ENCODE measurements around the gene PDE11A.

PDE11A gene

DNA sequence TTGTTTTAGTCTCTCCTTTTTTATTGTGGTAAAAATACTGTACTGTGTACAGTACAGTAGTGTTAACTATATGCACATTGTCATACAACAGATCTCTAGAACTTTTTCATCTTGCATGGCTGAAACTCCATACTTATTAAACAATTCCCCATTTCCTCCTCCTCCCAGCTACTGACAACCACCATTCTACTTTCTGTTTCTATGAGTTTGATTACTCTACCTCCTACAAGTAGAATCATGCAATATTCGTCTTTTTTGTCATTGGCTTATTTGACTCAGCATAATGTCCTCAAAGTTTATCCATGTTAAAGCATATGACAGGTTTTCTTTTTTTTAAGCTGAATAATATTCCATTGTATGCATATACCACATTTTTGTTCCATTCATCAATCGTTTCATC, 341.8 kb downstream of the PDE11A start:
- in situ Hi-C loops (cut with MboI; ENCODE audit: low sequenced_read_pairs), result no loop called here

DNA sequence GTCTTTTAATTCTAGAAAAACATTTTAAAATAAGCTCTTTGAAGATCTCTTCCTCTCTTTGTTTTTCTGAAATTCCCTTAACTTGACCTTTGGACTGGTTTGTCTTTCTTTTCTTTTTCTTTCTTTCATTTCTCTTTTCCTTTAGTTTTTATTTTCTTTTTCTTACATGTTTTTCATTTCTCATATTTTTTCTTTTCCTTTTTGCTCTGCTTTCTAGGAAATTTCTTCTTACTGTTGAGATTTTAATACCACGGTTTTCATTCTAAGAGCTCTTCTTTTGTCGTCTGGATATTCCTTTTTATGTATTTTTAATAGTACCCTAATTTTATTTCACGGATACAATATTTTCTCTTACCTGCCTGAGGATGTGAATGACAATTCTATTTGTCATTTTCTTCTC, 342.2 kb downstream of the PDE11A start:
- in situ Hi-C loops (cut with MboI; ENCODE audit: low sequenced_read_pairs), result no loop called here

- in situ Hi-C loops (cut with MboI; ENCODE audit: low sequenced_read_pairs), result no loop called here
Observed at GRCh38 chr2:177728920-177729319, 343.7 kb downstream of the PDE11A start.

DNA sequence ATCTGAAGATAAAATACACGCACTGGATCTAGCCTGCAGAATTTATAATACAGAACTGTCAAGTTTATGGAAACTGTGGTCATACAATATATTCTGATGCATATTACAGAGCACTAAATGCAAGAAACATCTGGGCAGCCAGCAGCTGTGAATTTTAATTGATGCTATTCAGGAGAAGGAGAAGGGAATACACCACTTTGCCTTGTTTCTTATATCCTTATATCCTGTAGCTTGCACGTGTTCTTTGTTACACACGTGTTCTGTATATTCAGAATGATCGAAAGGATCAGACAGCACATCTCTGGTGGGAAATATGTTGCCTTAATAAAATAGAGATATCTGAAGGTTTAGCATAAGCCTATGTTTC, 344.2 kb downstream of the PDE11A start:
- in situ Hi-C loops (cut with MboI; ENCODE audit: low sequenced_read_pairs), result no loop called here

DNA sequence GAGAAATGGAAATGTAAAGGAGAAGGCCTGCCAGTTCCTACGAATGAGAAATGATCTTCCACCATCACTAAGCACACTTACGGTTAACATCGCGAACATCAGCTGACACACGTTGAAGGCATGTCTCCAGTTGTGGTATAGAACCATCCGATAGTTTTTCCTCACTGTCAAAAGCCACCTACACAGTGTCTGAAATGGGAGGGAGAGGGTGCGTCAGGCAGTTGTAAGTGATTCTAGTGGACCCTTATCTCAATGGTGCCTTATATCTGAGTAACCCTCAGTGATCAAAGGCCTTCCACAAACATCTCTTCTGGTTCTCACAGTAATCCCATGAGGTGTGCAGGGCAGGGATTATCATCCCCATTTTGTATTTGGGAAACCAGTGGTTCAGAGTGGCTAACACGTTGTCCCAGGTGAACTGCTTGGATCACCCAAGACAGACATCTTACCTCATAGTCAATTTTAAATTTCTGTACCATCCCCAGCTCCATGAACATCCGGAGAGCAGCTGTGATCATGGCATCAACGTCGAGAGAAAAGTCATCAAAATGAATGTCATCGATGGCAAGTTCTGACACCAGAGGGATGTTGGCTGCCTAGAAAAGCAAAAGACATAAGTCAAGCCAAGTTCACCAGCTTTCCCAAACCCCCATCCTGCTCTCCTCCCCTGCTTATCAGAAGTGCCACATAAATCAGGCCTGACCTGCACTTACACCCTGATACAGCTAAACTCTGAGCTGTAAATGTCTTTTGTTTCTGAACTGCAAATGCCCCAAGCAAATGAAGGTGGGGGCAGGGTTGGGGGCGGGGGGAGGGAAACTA, 344.8 kb downstream of the PDE11A start:
- in situ Hi-C loops (cut with MboI; ENCODE audit: low sequenced_read_pairs), result no loop called here

- in situ Hi-C loops (cut with MboI; ENCODE audit: low sequenced_read_pairs), result no loop called here
Observed at GRCh38 chr2:177726931-177727348, 345.6 kb downstream of the PDE11A start.

- in situ Hi-C loops (cut with MboI; ENCODE audit: low sequenced_read_pairs), result no loop called here
Observed at GRCh38 chr2:177724398-177725287, 347.9 kb downstream of the PDE11A start.

DNA sequence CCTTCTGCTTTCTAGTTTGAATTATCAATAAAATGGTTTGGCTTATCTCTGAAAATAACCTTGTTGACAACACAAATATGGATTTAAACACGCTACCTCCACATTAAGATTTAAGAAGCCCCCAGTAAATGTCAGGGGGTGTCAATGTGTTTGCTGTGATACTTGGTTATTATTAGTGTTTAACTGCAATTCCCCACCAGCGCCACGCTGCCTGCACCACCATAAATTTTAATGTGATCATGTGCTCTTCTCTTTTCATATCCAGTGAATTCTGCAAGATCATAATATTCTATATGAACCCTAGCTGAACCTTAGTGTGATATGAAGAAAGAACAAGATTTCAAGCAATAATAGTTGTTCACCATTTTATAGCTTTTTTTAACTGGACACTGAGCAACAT, 349.3 kb downstream of the PDE11A start:
- in situ Hi-C loops (cut with MboI; ENCODE audit: low sequenced_read_pairs), result no loop called here

DNA sequence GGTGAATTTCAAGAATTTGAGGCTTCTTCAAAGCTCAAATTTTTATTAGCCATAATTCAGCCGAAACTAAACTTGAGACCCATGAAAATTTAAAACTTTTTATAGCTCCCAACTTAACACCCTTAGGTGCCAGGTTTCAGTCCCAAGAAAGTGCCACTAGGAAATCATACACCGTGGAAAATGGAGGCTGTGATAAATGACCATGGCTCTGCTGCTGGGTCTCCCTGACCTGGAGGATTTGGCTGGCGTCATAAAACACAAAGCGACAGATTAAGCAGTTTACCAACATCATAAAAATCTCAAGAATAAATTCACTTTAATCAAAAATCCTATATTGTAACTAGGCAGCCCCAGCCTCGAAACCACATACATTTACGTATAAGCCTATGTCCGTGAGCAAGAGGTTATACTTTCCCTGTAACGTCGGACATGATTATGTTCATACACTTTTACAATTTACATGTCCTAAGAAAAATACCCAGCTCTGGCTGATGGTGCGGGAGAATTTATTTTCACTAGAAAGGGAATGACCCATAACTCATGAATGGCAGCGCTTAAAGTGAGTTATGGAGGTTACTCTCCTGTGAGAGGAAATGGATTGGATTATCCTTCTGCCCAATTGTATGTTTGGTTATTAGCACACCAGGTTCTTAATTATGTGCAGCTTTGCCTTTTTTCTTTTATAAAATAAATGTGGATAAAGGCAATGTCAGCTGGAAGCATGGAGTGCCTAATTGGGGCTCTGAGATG, 350.6 kb downstream of the PDE11A start:
- in situ Hi-C loops (cut with MboI; ENCODE audit: low sequenced_read_pairs), result no loop called here

DNA sequence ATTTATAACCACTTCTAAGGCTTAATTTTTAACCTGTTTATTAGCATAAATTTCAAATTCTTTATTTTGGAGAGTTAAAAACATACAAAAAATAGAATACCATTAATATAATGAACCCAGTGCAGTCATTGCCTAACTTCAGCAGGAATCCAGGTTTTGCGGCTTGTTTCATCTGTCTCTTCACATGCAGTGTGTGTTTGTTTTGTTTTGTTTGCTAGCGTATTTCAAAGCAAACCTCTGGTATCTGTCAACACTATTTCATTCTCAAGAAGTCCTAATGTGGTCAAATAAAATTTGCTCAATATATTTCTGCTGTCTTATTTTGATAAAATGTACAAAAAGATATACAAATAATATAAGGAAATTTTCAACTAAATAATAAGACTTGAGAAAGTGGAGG, 351.5 kb downstream of the PDE11A start:
- in situ Hi-C loops (cut with MboI; ENCODE audit: low sequenced_read_pairs), result no loop called here

DNA sequence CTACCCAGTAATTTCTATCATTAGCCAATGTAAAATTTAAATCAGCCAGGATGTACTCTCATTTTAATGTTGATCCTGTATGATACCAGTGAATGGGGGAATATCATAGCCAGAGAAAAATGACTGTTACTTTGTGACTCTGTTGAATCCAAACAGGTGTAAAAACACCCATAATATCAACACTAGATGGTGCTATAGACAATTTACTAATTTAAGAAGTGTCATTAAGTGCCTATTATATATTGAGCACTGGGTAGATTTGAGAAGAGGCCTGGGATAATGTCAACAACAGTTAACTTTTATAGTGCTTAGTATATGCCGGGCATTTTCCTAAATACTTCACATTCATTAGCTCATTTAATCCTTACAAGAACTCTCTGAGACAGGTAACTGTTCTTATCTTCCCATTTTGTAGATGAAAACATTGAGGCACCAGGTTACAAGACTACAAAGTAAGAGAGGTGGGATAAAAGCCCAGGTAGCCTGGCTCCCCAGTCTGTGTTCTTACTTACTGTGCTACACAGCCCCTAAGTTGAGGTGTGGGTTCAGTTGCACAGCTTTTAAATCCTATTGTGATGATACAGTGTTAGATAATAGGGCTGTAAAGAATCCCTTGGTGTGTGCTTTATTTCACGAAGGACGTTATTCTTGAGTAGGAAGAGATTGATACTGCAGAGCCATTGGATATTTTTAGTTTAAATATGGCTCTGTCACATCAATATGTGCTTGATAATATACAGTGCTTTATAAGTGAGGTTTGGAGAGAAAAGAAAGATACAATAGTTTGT, 354.6 kb downstream of the PDE11A start:
- in situ Hi-C loops (cut with MboI; ENCODE audit: low sequenced_read_pairs), result no loop called here

GRCh38 chr2:177716484-177716883, 356.1 kb downstream of the PDE11A start:
- in situ Hi-C loops (cut with MboI; ENCODE audit: low sequenced_read_pairs), result no loop called here

GRCh38 chr2:177715771-177716170, 356.8 kb downstream of the PDE11A start:
- in situ Hi-C loops (cut with MboI; ENCODE audit: low sequenced_read_pairs), result no loop called here

DNA sequence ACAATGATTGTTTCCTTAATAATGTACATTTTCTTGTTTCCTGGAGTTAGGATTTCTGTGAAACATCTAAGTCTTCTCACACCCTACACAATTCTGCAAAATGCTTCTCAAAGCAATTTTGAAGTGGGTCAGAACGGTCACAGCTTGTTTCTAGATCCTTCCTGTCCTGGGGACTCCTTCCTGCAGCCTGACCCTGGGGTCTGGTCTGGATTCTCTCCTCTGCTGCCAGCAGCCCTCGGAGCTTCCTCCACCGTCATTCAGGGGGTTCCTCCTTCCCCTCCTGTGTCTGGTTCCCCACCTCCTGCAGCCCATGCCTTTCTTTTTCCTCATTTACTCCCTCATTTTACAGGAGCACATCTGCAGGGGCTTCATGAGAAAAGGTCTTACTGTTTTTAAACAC, 357.9 kb downstream of the PDE11A start:
- in situ Hi-C loops (cut with MboI; ENCODE audit: low sequenced_read_pairs), result no loop called here

DNA sequence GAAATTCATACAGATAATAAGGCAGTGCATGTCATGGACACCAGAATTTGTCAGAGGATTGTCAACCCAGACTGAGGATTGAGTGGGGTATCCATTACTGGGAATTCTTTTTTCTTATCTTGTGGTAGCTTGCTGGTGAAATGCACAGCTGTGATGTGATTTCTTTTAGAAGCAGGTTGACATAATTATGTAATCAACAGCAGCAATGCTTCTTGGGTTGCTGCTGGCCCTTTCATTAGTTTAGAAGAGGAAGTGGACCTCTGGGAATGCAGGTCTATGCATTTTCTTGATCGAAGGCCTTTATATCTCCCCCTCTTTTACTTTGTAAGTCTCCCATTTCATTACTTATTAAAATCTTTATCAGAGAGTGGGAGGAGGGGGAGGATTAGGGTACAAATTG, 360.1 kb downstream of the PDE11A start:
- in situ Hi-C loops (cut with MboI; ENCODE audit: low sequenced_read_pairs), result no loop called here

GRCh38 chr2:177711483-177712265, 360.9 kb downstream of the PDE11A start:
- in situ Hi-C loops (cut with MboI; ENCODE audit: low sequenced_read_pairs), result no loop called here

DNA sequence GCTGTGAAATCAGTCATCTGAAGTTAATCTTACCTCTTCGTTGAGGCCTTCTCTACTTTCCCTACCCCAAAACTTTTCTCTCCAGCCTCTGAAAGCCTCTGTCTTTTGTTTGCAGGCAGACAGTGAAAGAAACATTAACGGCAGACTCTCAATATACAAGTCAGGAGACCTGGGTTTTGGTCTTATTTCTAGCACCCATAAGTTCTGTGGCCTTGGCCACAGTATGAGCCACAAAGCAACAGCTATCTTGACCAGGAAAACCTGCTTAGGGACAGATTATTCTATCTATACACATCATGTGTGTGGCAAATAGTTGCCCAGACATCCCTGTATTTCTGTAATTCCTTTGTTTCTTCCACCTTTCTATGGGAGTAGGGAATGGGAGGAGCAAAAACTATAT, 361.7 kb downstream of the PDE11A start:
- in situ Hi-C loops (cut with MboI; ENCODE audit: low sequenced_read_pairs), result no loop called here

- in situ Hi-C loops (cut with MboI; ENCODE audit: low sequenced_read_pairs), result no loop called here
Observed at GRCh38 chr2:177709986-177710401, 362.6 kb downstream of the PDE11A start.

- in situ Hi-C loops (cut with MboI; ENCODE audit: low sequenced_read_pairs), result no loop called here
Observed at GRCh38 chr2:177708660-177709444, 363.7 kb downstream of the PDE11A start.
